Neural crest cell (in vitro differentiated cells): ENCODE results near the gene PKDREJ. TPM values are rescaled to one million over a fixed set of nuclear protein-coding genes. Genes with fewer than 3 reads are reported as not detected.
A peak's percentile ranks its signal among the peaks of the same experiment; 100 is the strongest.

Experiments used
- DNase-seq: peaks from one replicate; pipeline ENCODE4 v3.0.0; 2021; ENCODE audit warnings: low read depth, mixed read lengths, low spot score
- H3K27ac Mint-ChIP-seq: one replicate; pipeline ENCODE4 v1.8.0; 2021; ENCODE audit warnings: mild to moderate bottlenecking, mixed read lengths; ENCODE audit not compliant: unreplicated experiment
- H3K27me3 Mint-ChIP-seq: 2 replicates; pipeline ENCODE4 v1.8.0; 2021; ENCODE audit warnings: low read depth, mild to moderate bottlenecking, mixed read lengths
- H3K36me3 Mint-ChIP-seq: 2 replicates; pipeline ENCODE4 v1.8.0; 2021; ENCODE audit warnings: low read depth, mild to moderate bottlenecking, mixed read lengths
- H3K4me1 Mint-ChIP-seq: 2 replicates; pipeline ENCODE4 v1.8.0; 2021; ENCODE audit warnings: mixed read lengths
- H3K4me3 Mint-ChIP-seq: one replicate; pipeline ENCODE4 v1.8.0; 2021; ENCODE audit warnings: mild to moderate bottlenecking, mixed read lengths
- H3K9me3 Mint-ChIP-seq: 2 replicates; pipeline ENCODE4 v1.8.0; 2021; ENCODE audit warnings: mixed read lengths
- total RNA-seq: library from RNA; stranded (reverse); gene quantifications from 2 replicates; pipeline ENCODE4 v1.2.1, GENCODE V29; 2021
- TF ChIP-seq, protein P1 (sequence below): fragments of 200-600 bp; sonication (generic); conservative IDR thresholded peaks from 2 replicates; pipeline ENCODE4 v1.5.0; 2021; ENCODE audit warnings: antibody characterized with exemption, mild to moderate bottlenecking

Gene PKDREJ
- total RNA-seq, 1 donor from 2014 or later, result 0.02 TPM

DNA sequence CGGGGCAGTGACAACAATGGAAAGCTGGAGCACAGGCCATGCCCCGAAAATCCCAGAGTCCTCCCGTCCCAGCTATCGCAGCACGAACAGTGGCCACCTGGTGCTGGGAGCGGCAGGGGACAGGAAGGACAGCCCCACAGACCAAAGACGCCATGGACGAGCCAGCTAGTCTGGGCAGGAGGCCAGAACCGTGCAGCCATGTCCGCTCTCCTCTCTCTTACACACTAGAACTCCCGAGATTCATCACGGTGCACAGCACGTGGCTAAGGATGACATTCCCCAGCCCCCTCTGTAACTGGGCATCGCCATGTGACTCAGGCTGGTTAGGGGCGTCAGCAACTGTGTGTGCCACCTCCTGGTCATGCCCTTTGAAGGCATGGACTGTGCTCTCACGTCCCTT lies 17.6 kb downstream of the PKDREJ start:
- no peak overlapping the region for H3K27ac Mint-ChIP-seq
- H3K36me3 Mint-ChIP-seq, result no peaks in the 10 kb centered on the region
- H3K4me3 Mint-ChIP-seq, result peak overlapping the region; percentile 11
- TF ChIP-seq, protein P1, sequence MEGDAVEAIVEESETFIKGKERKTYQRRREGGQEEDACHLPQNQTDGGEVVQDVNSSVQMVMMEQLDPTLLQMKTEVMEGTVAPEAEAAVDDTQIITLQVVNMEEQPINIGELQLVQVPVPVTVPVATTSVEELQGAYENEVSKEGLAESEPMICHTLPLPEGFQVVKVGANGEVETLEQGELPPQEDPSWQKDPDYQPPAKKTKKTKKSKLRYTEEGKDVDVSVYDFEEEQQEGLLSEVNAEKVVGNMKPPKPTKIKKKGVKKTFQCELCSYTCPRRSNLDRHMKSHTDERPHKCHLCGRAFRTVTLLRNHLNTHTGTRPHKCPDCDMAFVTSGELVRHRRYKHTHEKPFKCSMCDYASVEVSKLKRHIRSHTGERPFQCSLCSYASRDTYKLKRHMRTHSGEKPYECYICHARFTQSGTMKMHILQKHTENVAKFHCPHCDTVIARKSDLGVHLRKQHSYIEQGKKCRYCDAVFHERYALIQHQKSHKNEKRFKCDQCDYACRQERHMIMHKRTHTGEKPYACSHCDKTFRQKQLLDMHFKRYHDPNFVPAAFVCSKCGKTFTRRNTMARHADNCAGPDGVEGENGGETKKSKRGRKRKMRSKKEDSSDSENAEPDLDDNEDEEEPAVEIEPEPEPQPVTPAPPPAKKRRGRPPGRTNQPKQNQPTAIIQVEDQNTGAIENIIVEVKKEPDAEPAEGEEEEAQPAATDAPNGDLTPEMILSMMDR, result no peak
- DNase-seq, result no peak
- H3K9me3 Mint-ChIP-seq, result no peaks in the 10 kb centered on the region
- H3K27me3 Mint-ChIP-seq, result no peaks in the 10 kb centered on the region
- H3K4me1 Mint-ChIP-seq, result peaks cover 14% of the 10 kb centered on the region

DNA sequence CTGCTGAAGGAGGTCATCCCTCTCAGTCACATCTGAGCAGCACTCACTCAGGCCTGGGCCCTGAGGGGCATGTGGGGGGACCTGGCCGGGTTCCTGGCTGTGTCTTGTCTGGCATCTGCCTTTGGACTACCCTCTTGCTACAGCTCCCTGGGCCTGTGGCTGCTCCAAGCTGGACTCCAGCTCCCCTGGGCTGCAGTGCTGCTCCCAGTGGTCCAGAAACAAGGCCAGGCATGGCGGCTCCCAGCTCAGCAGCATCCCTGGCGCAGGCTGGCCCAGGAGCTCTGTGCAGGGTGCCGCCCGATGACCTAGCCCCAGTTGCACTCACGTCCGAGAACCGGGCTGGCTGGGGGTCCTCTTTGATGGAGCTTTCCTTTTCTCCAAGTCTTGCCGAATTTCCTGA lies 18.4 kb downstream of the PKDREJ start:
- Mint-ChIP-seq H3K36me3 (no peaks in the 10 kb centered on the region), H3K4me1 (peaks cover 14% of the 10 kb centered on the region)
- TF ChIP-seq, protein P1, result no peak

DNA sequence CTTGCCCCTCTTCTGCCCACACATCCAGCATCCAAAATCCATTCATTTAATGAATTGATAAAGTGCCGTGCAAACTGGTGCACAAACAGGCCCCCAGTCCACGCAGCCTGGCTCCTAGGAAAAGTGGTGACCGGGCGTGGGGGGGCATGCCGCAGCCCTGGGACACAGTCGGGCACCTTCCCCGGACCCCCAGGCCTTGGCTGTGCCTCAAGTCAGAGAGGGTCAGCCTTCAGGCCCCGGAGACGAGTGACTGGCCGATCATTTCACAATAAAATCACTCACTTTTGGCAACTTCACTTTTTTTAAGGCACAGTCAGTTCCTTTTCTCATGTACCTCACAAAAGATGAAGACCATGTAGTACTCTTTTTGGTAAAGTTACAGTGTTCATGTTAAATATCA lies 21.1 kb downstream of the PKDREJ start:
- DNase-seq, result no peak
- TF ChIP-seq, protein P1, result no peak
- H3K27me3 Mint-ChIP-seq, result no peaks in the 10 kb centered on the region
- H3K4me1 Mint-ChIP-seq, result peaks cover 4% of the 10 kb centered on the region
- H3K4me3 Mint-ChIP-seq, result no peak overlapping the region
- no peak overlapping the region for H3K27ac Mint-ChIP-seq
- no peaks in the 10 kb centered on the region for H3K9me3 Mint-ChIP-seq
- H3K36me3 Mint-ChIP-seq, result no peaks in the 10 kb centered on the region

More for the DNA sequence above, 18.4 kb downstream of the PKDREJ start:
- Mint-ChIP-seq H3K9me3 (no peaks in the 10 kb centered on the region), H3K4me3 (no peak overlapping the region), H3K27me3 (no peaks in the 10 kb centered on the region), H3K27ac (no peak overlapping the region)
- DNase-seq, result no peak

DNA sequence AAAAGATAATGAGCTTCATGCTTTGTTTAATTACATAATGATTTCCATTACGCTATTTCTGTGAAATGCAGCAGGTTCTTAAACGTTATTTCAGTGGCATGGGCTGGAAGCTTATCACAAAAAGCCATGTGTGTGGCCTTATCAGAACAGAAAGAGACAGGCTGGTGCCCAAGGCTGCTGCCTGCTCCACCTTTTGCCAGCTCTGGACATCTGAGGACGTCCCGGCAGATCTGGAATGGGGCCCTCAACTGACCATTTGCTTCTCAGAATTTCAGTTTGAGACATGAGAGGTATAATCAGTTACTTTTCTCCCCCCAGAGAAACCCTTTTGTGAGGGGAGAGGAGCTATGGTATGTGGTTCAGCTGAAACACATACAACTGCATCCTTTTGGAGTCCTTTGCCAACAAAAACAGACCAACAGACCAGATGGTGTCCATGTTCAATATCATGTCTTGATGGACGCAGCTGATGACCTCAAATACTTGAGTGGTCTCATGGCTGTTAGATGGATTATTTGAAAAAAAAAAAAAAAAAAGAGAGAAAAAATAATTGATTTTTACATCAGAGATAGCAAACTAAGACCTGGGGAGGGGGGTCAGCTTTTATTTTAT lies 21.6 kb downstream of the PKDREJ start:
- Mint-ChIP-seq H3K4me3 (no peak overlapping the region), H3K36me3 (no peaks in the 10 kb centered on the region), H3K27ac (no peak overlapping the region), H3K4me1 (peaks cover 4% of the 10 kb centered on the region), H3K27me3 (no peaks in the 10 kb centered on the region), H3K9me3 (no peaks in the 10 kb centered on the region)
- TF ChIP-seq, protein P1, result no peak
- no peak for DNase-seq

DNA sequence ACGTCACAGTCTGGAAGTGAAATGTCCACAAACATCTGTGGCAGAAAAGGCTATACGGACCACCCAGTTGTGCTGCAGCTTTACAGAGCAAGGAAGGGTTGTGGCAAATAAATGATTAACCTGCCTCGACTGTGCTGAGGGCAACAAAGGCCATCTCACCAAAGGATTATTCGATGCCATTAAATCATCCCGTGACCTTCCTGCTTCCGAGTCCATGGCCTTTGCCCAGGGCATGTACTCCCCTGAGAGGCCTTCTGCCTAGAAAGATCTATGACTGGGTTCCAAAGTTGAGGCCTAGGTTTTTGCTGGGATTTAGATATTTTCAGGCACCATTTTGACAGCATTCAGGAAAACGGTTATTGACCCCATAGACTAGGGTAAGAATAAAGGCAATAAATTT lies 22.2 kb downstream of the PKDREJ start:
- Mint-ChIP-seq H3K27ac (no peak overlapping the region), H3K36me3 (no peaks in the 10 kb centered on the region), H3K27me3 (no peaks in the 10 kb centered on the region), H3K9me3 (no peaks in the 10 kb centered on the region), H3K4me1 (peaks cover 4% of the 10 kb centered on the region), H3K4me3 (no peak overlapping the region)
- TF ChIP-seq, protein P1, result no peak
- no peak for DNase-seq
